ENCODE results near the gene NOP14.
"Not testable (repeated sequence)": the region's sequence is repeated elsewhere in the genome, so short reads cannot be mapped to it uniquely, and the experiment has no call there.

The NOP14 gene

GRCh38 chr4:2927016-2927695, 36.0 kb downstream of the NOP14 start:
- DNase-seq (ENCODE audit: insufficient read length, low spot score) (no peak), FAIRE-seq (no peak)
- TF ChIP-seq POU2F2 (IDR thresholded peaks at IDR 0.05; ENCODE audit: low read depth, low read length) (no peak), TAF1 (IDR thresholded peaks at IDR 0.05; ENCODE audit: low read depth, low read length) (no peak)

DNA sequence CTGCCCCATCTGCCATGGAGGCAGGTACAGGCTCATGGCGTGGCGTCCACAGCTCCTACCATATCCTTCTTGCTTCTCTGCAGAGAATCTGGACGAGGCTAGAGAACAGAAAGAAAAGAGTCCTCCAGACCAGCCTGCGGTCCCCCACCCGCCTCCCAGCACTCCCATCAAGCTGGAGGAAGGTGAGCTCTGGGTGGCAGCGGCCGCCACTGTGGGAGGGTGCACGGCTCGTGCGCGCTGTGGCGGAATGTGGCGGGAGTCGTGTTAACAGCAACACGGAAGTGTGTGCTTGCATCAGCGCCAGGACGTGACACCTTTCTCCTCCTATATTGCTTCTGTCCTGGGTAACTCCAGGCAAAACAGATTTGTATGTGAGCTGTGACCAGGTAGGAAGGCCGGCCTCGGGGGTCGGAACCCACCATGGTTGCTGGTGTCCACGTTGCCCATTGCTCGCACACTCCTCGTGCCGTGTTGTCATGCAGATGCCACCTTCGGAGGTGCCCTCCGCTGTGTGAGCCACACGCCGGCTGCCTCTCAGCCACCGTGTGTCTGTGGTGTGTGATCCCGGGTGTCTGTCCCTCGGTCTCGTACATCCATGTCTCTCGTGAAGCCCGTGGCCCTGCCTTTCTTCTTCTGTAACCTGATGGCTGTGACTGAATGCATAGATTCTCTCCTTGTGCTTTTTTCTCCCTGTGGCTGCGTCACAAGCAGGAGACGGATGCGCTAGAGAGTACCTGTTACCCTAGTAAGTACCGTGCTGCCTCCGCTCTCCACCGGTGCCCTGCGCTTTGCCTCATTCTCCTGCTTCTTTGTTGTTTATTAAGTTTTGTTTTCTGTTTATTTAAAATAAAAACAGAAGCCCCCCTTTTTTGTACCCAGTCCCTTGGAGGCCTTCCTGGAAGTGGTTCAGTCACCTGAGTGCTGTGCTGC, 37.0 kb downstream of the NOP14 start:
- no peak for DNase-seq (ENCODE audit: insufficient read length, low spot score)
- TF ChIP-seq TAF1 (IDR thresholded peaks at IDR 0.05; ENCODE audit: low read depth, low read length): no peak
- FAIRE-seq: no peak

DNA sequence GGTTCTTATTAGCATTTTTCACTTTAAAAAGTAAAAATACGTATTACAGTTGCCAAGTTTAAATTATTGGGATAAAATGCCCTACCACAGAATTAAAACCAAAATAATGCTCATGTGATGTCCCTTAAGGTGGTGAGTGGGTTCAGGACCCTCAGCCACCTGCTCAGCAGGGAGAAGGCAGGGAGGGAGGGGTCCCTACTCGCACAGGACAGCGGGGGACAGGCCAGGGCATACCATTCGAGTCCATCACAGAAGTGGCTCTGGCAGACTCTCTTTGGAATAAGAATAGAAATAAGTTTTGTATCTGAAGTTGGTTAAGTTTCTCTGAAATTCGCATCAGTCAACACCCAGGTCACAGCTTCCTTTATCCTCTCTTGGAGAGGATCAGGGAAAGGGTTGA, 37.7 kb downstream of the NOP14 start:
- DNase-seq (ENCODE audit: insufficient read length, low spot score) (no peak), FAIRE-seq (no peak)
- no peak for TF ChIP-seq PAX5 (IDR thresholded peaks at IDR 0.05; ENCODE audit: insufficient read depth, low read length, severe bottlenecking)
- no peak for TF ChIP-seq POLR2A (IDR thresholded peaks at IDR 0.05; ENCODE audit: low read depth, low read length)
- no peak for TF ChIP-seq SPI1 (IDR thresholded peaks at IDR 0.05; ENCODE audit: low read depth, low read length)
- TF ChIP-seq POLR2AphosphoS5 (IDR thresholded peaks at IDR 0.05; ENCODE audit: low read depth, low read length): no peak
- no peak for TF ChIP-seq POU2F2 (IDR thresholded peaks at IDR 0.05; ENCODE audit: low read depth, low read length)
- TF ChIP-seq TAF1 (IDR thresholded peaks at IDR 0.05; ENCODE audit: low read depth, low read length): no peak

DNA sequence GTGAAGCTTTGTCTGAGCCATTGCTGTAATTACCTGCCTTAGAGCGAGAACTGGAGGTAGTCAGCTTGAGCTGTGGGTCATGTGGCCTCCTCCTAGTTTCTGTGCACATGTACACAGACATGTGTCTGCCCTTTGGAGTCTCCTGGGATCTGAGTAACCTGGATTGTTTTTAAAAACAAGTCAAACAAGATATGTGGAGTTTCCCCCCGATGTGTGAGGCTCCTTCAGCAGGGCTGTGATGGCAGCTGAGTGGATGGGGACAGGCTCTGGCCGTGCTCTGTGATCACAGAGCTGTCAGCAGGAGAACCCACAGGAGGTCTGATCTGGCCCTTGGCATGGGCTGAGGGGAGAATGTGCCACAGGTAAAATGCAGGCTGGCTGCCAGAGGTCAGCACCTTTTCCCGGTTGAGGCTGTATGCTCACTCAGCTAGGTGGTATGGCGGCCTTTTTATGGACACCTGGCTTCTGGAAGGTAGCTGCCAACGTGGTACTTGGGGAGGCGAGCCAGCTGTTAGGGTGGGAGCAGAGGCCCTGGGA, 38.4 kb downstream of the NOP14 start:
- no peak for DNase-seq (ENCODE audit: insufficient read length, low spot score)
- FAIRE-seq: no peak
- TF ChIP-seq PAX5 (IDR thresholded peaks at IDR 0.05; ENCODE audit: insufficient read depth, low read length, severe bottlenecking): no peak
- no peak for TF ChIP-seq SPI1 (IDR thresholded peaks at IDR 0.05; ENCODE audit: low read depth, low read length)
- no peak for TF ChIP-seq POLR2A (IDR thresholded peaks at IDR 0.05; ENCODE audit: low read depth, low read length)
- TF ChIP-seq POU2F2 (IDR thresholded peaks at IDR 0.05; ENCODE audit: low read depth, low read length): no peak
- no peak for TF ChIP-seq TAF1 (IDR thresholded peaks at IDR 0.05; ENCODE audit: low read depth, low read length)
- no peak for TF ChIP-seq POLR2AphosphoS5 (IDR thresholded peaks at IDR 0.05; ENCODE audit: low read depth, low read length)

DNA sequence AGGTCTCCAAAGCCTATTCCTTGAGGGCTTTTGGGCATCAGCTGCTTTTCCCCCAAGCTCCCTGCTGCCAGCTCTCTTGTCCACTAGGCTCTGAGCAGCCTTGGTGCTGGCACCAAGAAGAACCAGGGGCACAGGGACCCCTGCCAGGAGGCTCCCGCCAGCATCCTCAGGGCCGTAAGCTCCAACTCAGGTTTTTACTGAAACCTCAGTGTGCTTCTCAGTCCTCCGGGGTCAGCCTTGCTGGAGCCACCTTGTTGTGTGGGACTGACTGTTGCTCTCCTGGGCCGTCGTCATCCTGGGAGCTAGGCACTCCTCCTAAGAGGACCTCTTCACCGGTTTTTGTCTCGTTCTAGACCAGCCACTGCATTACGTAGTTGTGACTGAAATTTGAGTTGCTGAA, 38.9 kb downstream of the NOP14 start:
- no peak for FAIRE-seq
- TF ChIP-seq PAX5 (IDR thresholded peaks at IDR 0.05; ENCODE audit: insufficient read depth, low read length, severe bottlenecking) (no peak), POLR2AphosphoS5 (IDR thresholded peaks at IDR 0.05; ENCODE audit: low read depth, low read length) (no peak), SPI1 (IDR thresholded peaks at IDR 0.05; ENCODE audit: low read depth, low read length) (no peak), POLR2A (IDR thresholded peaks at IDR 0.05; ENCODE audit: low read depth, low read length) (no peak), TAF1 (IDR thresholded peaks at IDR 0.05; ENCODE audit: low read depth, low read length) (no peak), POU2F2 (IDR thresholded peaks at IDR 0.05; ENCODE audit: low read depth, low read length) (no peak)

GRCh38 chr4:2923668-2924173, 39.5 kb downstream of the NOP14 start:
- no peak for FAIRE-seq
- no peak for DNase-seq (ENCODE audit: insufficient read length, low spot score)
- TF ChIP-seq TAF1 (IDR thresholded peaks at IDR 0.05; ENCODE audit: low read depth, low read length): no peak
- TF ChIP-seq POU2F2 (IDR thresholded peaks at IDR 0.05; ENCODE audit: low read depth, low read length): no peak
- TF ChIP-seq SPI1 (IDR thresholded peaks at IDR 0.05; ENCODE audit: low read depth, low read length): no peak
- no peak for TF ChIP-seq POLR2AphosphoS5 (IDR thresholded peaks at IDR 0.05; ENCODE audit: low read depth, low read length)
- TF ChIP-seq PAX5 (IDR thresholded peaks at IDR 0.05; ENCODE audit: insufficient read depth, low read length, severe bottlenecking): no peak

More for the DNA sequence above, 38.9 kb downstream of the NOP14 start:
- no peak for DNase-seq (ENCODE audit: insufficient read length, low spot score)

DNA sequence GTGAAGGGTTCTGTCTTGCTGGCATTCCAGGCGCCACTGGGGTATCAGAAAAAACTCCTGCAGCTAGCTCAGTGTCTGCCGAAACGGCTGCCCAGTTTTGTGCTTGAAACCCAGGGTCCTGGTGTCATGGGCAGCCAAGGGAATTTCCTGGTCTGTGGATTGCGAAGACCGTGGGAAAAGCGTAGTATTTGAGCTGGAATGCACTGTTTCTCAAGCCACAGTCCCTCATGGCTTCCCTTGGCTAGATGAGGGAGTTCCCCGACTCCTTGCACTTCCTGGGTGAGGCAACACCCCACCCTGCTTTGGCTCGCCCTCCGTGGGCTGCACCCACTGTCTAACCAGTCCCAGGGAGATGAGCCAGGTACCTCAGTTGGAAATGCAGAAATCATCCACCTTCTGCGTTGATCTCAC, 40.1 kb downstream of the NOP14 start:
- DNase-seq (ENCODE audit: insufficient read length, low spot score) (no peak), FAIRE-seq (peak; percentile 65)
- TF ChIP-seq PAX5 (IDR thresholded peaks at IDR 0.05; ENCODE audit: insufficient read depth, low read length, severe bottlenecking): no peak
- TF ChIP-seq SPI1 (IDR thresholded peaks at IDR 0.05; ENCODE audit: low read depth, low read length): no peak
- TF ChIP-seq POU2F2 (IDR thresholded peaks at IDR 0.05; ENCODE audit: low read depth, low read length): no peak
- no peak for TF ChIP-seq TAF1 (IDR thresholded peaks at IDR 0.05; ENCODE audit: low read depth, low read length)
- TF ChIP-seq POLR2AphosphoS5 (IDR thresholded peaks at IDR 0.05; ENCODE audit: low read depth, low read length): no peak
- no peak for TF ChIP-seq POLR2A (IDR thresholded peaks at IDR 0.05; ENCODE audit: low read depth, low read length)

- FAIRE-seq; DNase-seq (ENCODE audit: insufficient read length, low spot score): not testable (repeated sequence)
Measured at GRCh38 chr4:2922453-2923101, 40.6 kb downstream of the NOP14 start.

- not testable (repeated sequence) for DNase-seq (ENCODE audit: insufficient read length, low spot score); FAIRE-seq
Measured at GRCh38 chr4:2918714-2919113, 44.5 kb downstream of the NOP14 start.

DNA sequence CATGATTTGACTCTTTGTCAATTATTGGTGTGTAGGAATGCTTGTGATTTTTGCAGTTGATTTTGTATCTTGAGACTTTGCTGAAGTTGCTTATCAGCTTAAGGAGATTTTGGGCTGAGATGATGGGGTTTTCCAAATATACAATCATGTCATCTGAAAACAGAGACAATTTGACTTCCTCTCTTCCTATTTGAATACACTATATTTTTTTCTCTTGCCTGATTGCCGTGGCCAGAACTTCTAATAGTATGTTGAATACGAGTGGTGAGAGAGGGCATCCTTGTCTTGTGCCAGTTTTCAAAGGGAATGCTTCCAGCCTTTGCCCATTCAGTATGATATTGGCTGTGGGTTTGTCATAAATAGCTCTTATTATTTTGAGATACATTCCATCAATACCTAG, 44.9 kb downstream of the NOP14 start:
- DNase-seq (ENCODE audit: insufficient read length, low spot score); FAIRE-seq: not testable (repeated sequence)
- TF ChIP-seq SPI1 (IDR thresholded peaks at IDR 0.05; ENCODE audit: low read depth, low read length): 0 out of 2 replicates have a peak, but pooled peaks have one; percentile 17

DNA sequence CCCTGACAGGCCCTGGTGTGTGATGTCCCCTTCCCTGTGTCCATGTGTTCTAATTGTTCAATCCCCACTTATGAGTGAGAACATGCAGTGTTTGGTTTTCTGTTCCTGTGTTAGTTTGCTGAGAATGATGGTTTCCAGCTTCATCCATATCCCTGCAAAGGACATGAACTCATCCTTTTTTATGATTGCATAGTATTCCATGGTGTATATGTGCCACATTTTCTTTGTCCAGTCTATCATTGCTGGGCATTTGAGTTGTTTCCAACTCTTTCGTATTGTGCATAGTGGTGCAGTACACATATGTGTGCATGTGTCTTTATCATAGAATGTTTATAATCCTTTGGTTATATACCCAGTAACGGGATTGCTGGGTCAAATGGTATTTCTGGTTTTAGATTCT, 46.5 kb downstream of the NOP14 start:
- not testable (repeated sequence) for DNase-seq (ENCODE audit: insufficient read length, low spot score)
- peak; percentile 31 for FAIRE-seq

Data from GM12891 (cell line).